Smooth muscle cell (in vitro differentiated cells): ENCODE data around the gene IL17REL. TPM values are rescaled to one million over a fixed set of nuclear protein-coding genes. Genes with fewer than 3 reads are reported as not detected.

Experiments
- DNase-seq: peaks from one replicate; lab custom pipeline; 2025; ENCODE audit not compliant: unreplicated experiment; lab: John Stamatoyannopoulos, UW
- H2AFZ ChIP-seq: fragments of 200-600 bp; sonication (generic); 2 replicates; pipeline ENCODE4 v1.6.0; 2016; ENCODE audit warnings: antibody characterized with exemption, low read depth, mild to moderate bottlenecking
- H3F3A ChIP-seq: fragments of 200-600 bp; sonication (generic); 2 replicates; pipeline ENCODE4 v1.6.0; 2017; ENCODE audit warnings: antibody characterized with exemption, low read depth
- H3K27ac ChIP-seq: fragments of 200-600 bp; sonication (generic); 2 replicates; pipeline ENCODE4 v1.5.1; 2016; ENCODE audit warnings: low read depth, mild to moderate bottlenecking
- H3K27me3 ChIP-seq: fragments of 200-600 bp; sonication (generic); 2 replicates; pipeline ENCODE4 v1.6.1; 2016; ENCODE audit warnings: low read depth, mild to moderate bottlenecking
- H3K36me3 ChIP-seq: fragments of 200-600 bp; sonication (generic); 2 replicates; pipeline ENCODE4 v1.5.1; 2016; ENCODE audit warnings: low read depth
- H3K4me1 ChIP-seq: fragments of 200-600 bp; sonication (generic); 2 replicates; pipeline ENCODE4 v1.5.1; 2016; ENCODE audit warnings: low read depth
- H3K4me2 ChIP-seq: fragments of 200-600 bp; sonication (generic); 2 replicates; pipeline ENCODE4 v1.6.0; 2016; ENCODE audit warnings: mild to moderate bottlenecking
- H3K4me3 ChIP-seq: fragments of 200-600 bp; sonication (generic); 2 replicates; pipeline ENCODE4 v1.5.1; 2016; ENCODE audit warnings: mild to moderate bottlenecking
- H3K79me2 ChIP-seq: fragments of 200-600 bp; sonication (generic); 2 replicates; pipeline ENCODE4 v1.6.0; 2016; ENCODE audit warnings: low read depth, mild to moderate bottlenecking
- H3K9ac ChIP-seq: fragments of 200-600 bp; sonication (generic); 2 replicates; pipeline ENCODE4 v1.6.0; 2016; ENCODE audit warnings: low read depth
- H3K9me3 ChIP-seq: fragments of 200-600 bp; sonication (generic); replicated peaks from 2 replicates; pipeline ENCODE4 v1.5.1; 2016; ENCODE audit warnings: low read depth
- H4K20me1 ChIP-seq: fragments of 200-600 bp; sonication (generic); 2 replicates; pipeline ENCODE4 v1.6.0; 2016; ENCODE audit warnings: low read depth
- CTCF ChIP-seq: fragments of 200-600 bp; sonication (generic); IDR thresholded peaks from 2 replicates; pipeline ENCODE4 v1.5.1; 2017; ENCODE audit warnings: borderline replicate concordance, mild to moderate bottlenecking, antibody characterized with exemption; ENCODE audit not compliant: insufficient read depth, poor library complexity, severe bottlenecking
- WGBS: methylation state at CpG from one replicate; pipeline ENCODE4 v1.1.7; 2016; ENCODE audit warnings: low lambda C conversion rate; 5-methylcytosine and 5-hydroxymethylcytosine counted together
- polyA plus RNA-seq: library from polyadenylated mRNA; unstranded; fragments of >200 nt; fragmentation: Nextera tagmentation; extraction: Ambion mirVana; gene quantifications from 2 replicates; pipeline ENCODE4 v1.2.1, GENCODE V29; 2016
- total RNA-seq: library from RNA; depleted of rRNA; stranded (reverse); fragments of >200 nt; gene quantifications from 2 replicates; pipeline ENCODE4 v1.2.3, GENCODE V29; 2014

IL17REL gene
- total and polyA plus RNA-seq, 2 experiments from 2014 or later = 0.04 TPM; not detected in 1

- H3K4me2 ChIP-seq = peak overlapping the region; percentile 78
- whole genome bisulfite sequencing = 36% methylated on average over 49 of the region's 52 CpGs
These were observed 18.0 kb upstream of the IL17REL start for GRCh38 chr22:50030297-50031188.

DNA sequence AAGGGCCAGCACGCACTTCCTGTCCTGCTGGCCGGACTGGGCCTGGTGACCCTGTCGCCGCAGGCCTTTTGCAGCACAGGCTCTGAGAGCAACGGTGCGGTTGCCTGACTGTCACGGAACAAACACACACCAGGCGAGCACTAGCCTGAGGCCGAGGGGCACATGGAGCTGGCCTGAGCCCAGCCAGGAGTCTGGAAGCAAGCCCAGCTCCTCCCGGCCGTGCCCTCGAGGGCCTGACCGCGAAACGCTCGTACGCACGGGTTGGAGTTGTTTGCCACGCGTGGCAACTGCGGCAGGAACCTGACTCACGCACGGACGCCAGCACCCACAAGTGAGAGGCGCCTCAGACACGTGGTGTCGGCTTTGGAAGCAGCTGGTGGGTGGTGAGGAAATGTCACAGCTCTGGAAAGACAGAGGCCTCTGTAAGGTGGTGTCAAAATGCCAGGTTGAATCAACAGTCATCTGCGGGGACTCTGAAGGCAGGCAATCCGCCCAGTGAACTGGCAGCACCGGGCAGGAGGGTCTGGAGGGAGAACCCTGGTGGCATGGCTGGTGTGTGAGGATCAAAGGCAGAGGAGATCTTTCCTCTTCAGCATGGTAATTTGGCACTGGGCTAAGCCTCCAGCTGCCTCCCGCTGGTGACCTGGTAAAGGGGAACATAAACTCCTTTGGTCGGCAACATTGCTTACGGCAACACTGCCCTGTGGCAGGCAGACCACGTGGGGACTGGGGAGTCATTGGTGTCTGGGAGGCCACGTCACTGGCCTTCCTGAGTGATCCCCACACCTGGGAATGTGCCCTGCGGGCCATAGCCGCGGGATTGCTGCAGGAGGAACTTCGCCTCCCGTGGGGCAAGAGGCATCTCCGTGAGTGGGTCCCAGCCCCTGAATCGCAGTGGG lies 15.3 kb upstream of the IL17REL start:
- H3K4me1 ChIP-seq = no peaks in the 10 kb centered on the region
- no peak for TF ChIP-seq CTCF
- DNase-seq = no peak
- no peak overlapping the region for H3K4me3 ChIP-seq
- no peak overlapping the region for H3K9ac ChIP-seq
- H2AFZ ChIP-seq = no peak overlapping the region
- no peaks in the 10 kb centered on the region for H3K27me3 ChIP-seq
- WGBS = 86% methylated on average over 42 of the region's 42 CpGs
- H4K20me1 ChIP-seq = no peaks in the 10 kb centered on the region
- H3K4me2 ChIP-seq = no peak overlapping the region
- H3K27ac ChIP-seq = no peak overlapping the region
- no peaks in the 10 kb centered on the region for H3K79me2 ChIP-seq
- no peaks in the 10 kb centered on the region for H3K9me3 ChIP-seq
- H3K36me3 ChIP-seq = no peaks in the 10 kb centered on the region
- H3F3A ChIP-seq = no peaks in the 10 kb centered on the region

More at GRCh38 chr22:50030297-50031188, 18.0 kb upstream of the IL17REL start:
- H3K4me1 ChIP-seq = no peaks in the 10 kb centered on the region
- H2AFZ ChIP-seq = no peak overlapping the region
- H3K27ac ChIP-seq = no peak overlapping the region
- no peaks in the 10 kb centered on the region for H4K20me1 ChIP-seq
- peak overlapping the region; percentile 17 for H3K4me3 ChIP-seq
- H3K9me3 ChIP-seq = no peaks in the 10 kb centered on the region
- peak; percentile 80 for TF ChIP-seq CTCF
- no peaks in the 10 kb centered on the region for H3F3A ChIP-seq
- DNase-seq = no peak
- no peaks in the 10 kb centered on the region for H3K36me3 ChIP-seq
- H3K9ac ChIP-seq = no peak overlapping the region
- H3K79me2 ChIP-seq = no peaks in the 10 kb centered on the region
- H3K27me3 ChIP-seq = no peaks in the 10 kb centered on the region

DNA sequence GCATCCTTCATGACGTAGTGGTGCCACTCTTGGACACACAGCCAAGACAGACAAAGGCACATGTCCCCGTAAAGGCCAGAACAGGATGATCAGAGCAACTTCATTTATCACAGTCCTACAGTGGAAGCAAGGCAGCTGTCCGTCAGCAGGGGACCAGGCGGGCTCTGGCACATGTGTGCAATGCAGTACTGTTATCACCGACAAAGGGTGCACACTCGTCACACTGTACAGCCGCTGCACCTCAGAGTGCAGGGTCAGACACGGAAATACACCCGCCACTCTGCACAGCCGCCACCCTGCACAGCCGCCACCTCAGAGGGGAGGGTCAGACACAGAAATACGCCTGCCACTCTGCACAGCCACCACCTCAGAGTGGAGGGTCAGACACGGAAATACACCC lies 13.4 kb upstream of the IL17REL start:
- no peak overlapping the region for H2AFZ ChIP-seq
- no peak for DNase-seq
- H3K4me3 ChIP-seq = no peak overlapping the region
- H3K4me1 ChIP-seq = no peaks in the 10 kb centered on the region
- H3K9me3 ChIP-seq = no peaks in the 10 kb centered on the region
- H4K20me1 ChIP-seq = no peaks in the 10 kb centered on the region
- WGBS = 91% methylated on average over 12 of the region's 13 CpGs
- H3K79me2 ChIP-seq = no peaks in the 10 kb centered on the region
- H3K36me3 ChIP-seq = no peaks in the 10 kb centered on the region
- no peaks in the 10 kb centered on the region for H3F3A ChIP-seq
- H3K4me2 ChIP-seq = no peak overlapping the region
- H3K27me3 ChIP-seq = no peaks in the 10 kb centered on the region
- no peak overlapping the region for H3K9ac ChIP-seq
- TF ChIP-seq CTCF = no peak
- no peak overlapping the region for H3K27ac ChIP-seq
